ENCODE results near the gene CR1. TPM values are rescaled to one million over a fixed set of nuclear protein-coding genes. Genes with fewer than 3 reads are reported as not detected.
A peak's percentile ranks its signal among the peaks of the same experiment; 100 is the strongest.
"Not testable (repeated sequence)": the region's sequence is repeated elsewhere in the genome, so short reads cannot be mapped to it uniquely, and the experiment has no call there.

CR1 gene
- polyA plus RNA-seq, 1 donor (not counting 4 experiments of a cell fraction or from before 2014, with no cell fraction given), result 0.09 TPM

- no peak overlapping the region for H2AFZ ChIP-seq (ENCODE audit: control insufficient read depth, low read length)
- H3K9me3 ChIP-seq (ENCODE audit: control insufficient read depth, low read depth, low read length), result no peaks in the 10 kb centered on the region
- H3K36me3 ChIP-seq (ENCODE audit: control insufficient read depth in 2 of 2, extremely low read depth in 1 of 2, insufficient read depth in 2 of 2, low read length in 2 of 2), result no peaks in the 10 kb centered on the region
- DNase-seq (ENCODE audit: low read depth, low spot score), result no peak
- no peak overlapping the region for H3K4me3 ChIP-seq (ENCODE audit: control insufficient read depth in 2 of 3, extremely low read depth in 1 of 3, insufficient read depth in 2 of 3, low read depth in 1 of 3, low read length in 3 of 3)
- no peak for TF ChIP-seq EZH2 (IDR thresholded peaks at IDR 0.05; ENCODE audit: low read length)
- TF ChIP-seq, protein P1, sequence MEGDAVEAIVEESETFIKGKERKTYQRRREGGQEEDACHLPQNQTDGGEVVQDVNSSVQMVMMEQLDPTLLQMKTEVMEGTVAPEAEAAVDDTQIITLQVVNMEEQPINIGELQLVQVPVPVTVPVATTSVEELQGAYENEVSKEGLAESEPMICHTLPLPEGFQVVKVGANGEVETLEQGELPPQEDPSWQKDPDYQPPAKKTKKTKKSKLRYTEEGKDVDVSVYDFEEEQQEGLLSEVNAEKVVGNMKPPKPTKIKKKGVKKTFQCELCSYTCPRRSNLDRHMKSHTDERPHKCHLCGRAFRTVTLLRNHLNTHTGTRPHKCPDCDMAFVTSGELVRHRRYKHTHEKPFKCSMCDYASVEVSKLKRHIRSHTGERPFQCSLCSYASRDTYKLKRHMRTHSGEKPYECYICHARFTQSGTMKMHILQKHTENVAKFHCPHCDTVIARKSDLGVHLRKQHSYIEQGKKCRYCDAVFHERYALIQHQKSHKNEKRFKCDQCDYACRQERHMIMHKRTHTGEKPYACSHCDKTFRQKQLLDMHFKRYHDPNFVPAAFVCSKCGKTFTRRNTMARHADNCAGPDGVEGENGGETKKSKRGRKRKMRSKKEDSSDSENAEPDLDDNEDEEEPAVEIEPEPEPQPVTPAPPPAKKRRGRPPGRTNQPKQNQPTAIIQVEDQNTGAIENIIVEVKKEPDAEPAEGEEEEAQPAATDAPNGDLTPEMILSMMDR (optimal IDR thresholded peaks at IDR 0.05 in 1 of 3, IDR thresholded peaks at IDR 0.05 in 1 of 3, conservative IDR thresholded peaks at IDR 0.05 in 1 of 3; ENCODE audit: extremely low read depth in 1 of 3, insufficient read depth in 2 of 3, low read length in 3 of 3), result peak; percentile 31 to 78 (median 74)
- dilution Hi-C loops (cut with MboI; ENCODE audit: extremely low pct_ligation_motif_present, low sequenced_read_pairs), result no loop called here
- no peaks in the 10 kb centered on the region for H3K9me1 ChIP-seq (ENCODE audit: control insufficient read depth, extremely low read depth, insufficient read depth, low read length)
- no peak overlapping the region for H3K4me2 ChIP-seq (ENCODE audit: control insufficient read depth, extremely low read depth, insufficient read depth, low read depth, low read length)
- H3K27me3 ChIP-seq (ENCODE audit: control insufficient read depth, extremely low read depth, insufficient read depth, low read length), result no peaks in the 10 kb centered on the region
- H3K79me2 ChIP-seq (ENCODE audit: control insufficient read depth, insufficient read depth, low read length), result no peaks in the 10 kb centered on the region
- no peak overlapping the region for H3K27ac ChIP-seq (ENCODE audit: control insufficient read depth, insufficient read depth, low read length)
- H3K9ac ChIP-seq (ENCODE audit: control insufficient read depth, extremely low read depth, insufficient read depth, low read length), result no peak overlapping the region
- peak; percentile 80 for FAIRE-seq
- H3K4me1 ChIP-seq (ENCODE audit: control insufficient read depth, extremely low read depth, insufficient read depth, low read length), result no peaks in the 10 kb centered on the region
- no peaks in the 10 kb centered on the region for H4K20me1 ChIP-seq (ENCODE audit: control insufficient read depth, extremely low read depth, insufficient read depth, low read length)
Observed at GRCh38 chr1:207619871-207620542, 124.0 kb downstream of the CR1 start.

GRCh38 chr1:207620543-207620893 lies 124.6 kb downstream of the CR1 start:
- Histone ChIP-seq H3K4me3 (ENCODE audit: control insufficient read depth in 2 of 3, extremely low read depth in 1 of 3, insufficient read depth in 2 of 3, low read depth in 1 of 3, low read length in 3 of 3) (no peak overlapping the region), H3K27me3 (ENCODE audit: control insufficient read depth, extremely low read depth, insufficient read depth, low read length) (no peaks in the 10 kb centered on the region), H3K36me3 (ENCODE audit: control insufficient read depth in 2 of 2, extremely low read depth in 1 of 2, insufficient read depth in 2 of 2, low read length in 2 of 2) (no peaks in the 10 kb centered on the region), H3K4me1 (ENCODE audit: control insufficient read depth, extremely low read depth, insufficient read depth, low read length) (no peaks in the 10 kb centered on the region), H3K9me1 (ENCODE audit: control insufficient read depth, extremely low read depth, insufficient read depth, low read length) (no peaks in the 10 kb centered on the region), H3K9me3 (ENCODE audit: control insufficient read depth, low read depth, low read length) (no peaks in the 10 kb centered on the region), H3K27ac (ENCODE audit: control insufficient read depth, insufficient read depth, low read length) (no peak overlapping the region), H3K4me2 (ENCODE audit: control insufficient read depth, extremely low read depth, insufficient read depth, low read depth, low read length) (no peak overlapping the region), H3K79me2 (ENCODE audit: control insufficient read depth, insufficient read depth, low read length) (no peaks in the 10 kb centered on the region), H4K20me1 (ENCODE audit: control insufficient read depth, extremely low read depth, insufficient read depth, low read length) (no peaks in the 10 kb centered on the region), H3K9ac (ENCODE audit: control insufficient read depth, extremely low read depth, insufficient read depth, low read length) (no peak overlapping the region), H2AFZ (ENCODE audit: control insufficient read depth, low read length) (no peak overlapping the region)
- DNase-seq (ENCODE audit: low read depth, low spot score) (no peak), FAIRE-seq (no peak)
- dilution Hi-C loops (cut with MboI; ENCODE audit: extremely low pct_ligation_motif_present, low sequenced_read_pairs), result no loop called here
- no peak for TF ChIP-seq EZH2 (IDR thresholded peaks at IDR 0.05; ENCODE audit: low read length)
- TF ChIP-seq, protein P1 (optimal IDR thresholded peaks at IDR 0.05 in 1 of 3, IDR thresholded peaks at IDR 0.05 in 1 of 3, conservative IDR thresholded peaks at IDR 0.05 in 1 of 3; ENCODE audit: extremely low read depth in 1 of 3, insufficient read depth in 2 of 3, low read length in 3 of 3), result no peak

- H3K27ac ChIP-seq (ENCODE audit: control insufficient read depth, insufficient read depth, low read length); H3K4me1 ChIP-seq (ENCODE audit: control insufficient read depth, extremely low read depth, insufficient read depth, low read length); H3K4me3 ChIP-seq (ENCODE audit: control insufficient read depth in 2 of 3, extremely low read depth in 1 of 3, insufficient read depth in 2 of 3, low read depth in 1 of 3, low read length in 3 of 3); H3K9ac ChIP-seq (ENCODE audit: control insufficient read depth, extremely low read depth, insufficient read depth, low read length); DNase-seq (ENCODE audit: low read depth, low spot score); H3K4me2 ChIP-seq (ENCODE audit: control insufficient read depth, extremely low read depth, insufficient read depth, low read depth, low read length); H3K27me3 ChIP-seq (ENCODE audit: control insufficient read depth, extremely low read depth, insufficient read depth, low read length); dilution Hi-C loops (cut with MboI; ENCODE audit: extremely low pct_ligation_motif_present, low sequenced_read_pairs); H3K9me3 ChIP-seq (ENCODE audit: control insufficient read depth, low read depth, low read length); H3K9me1 ChIP-seq (ENCODE audit: control insufficient read depth, extremely low read depth, insufficient read depth, low read length); H3K79me2 ChIP-seq (ENCODE audit: control insufficient read depth, insufficient read depth, low read length); FAIRE-seq; H2AFZ ChIP-seq (ENCODE audit: control insufficient read depth, low read length); H3K36me3 ChIP-seq (ENCODE audit: control insufficient read depth in 2 of 2, extremely low read depth in 1 of 2, insufficient read depth in 2 of 2, low read length in 2 of 2); H4K20me1 ChIP-seq (ENCODE audit: control insufficient read depth, extremely low read depth, insufficient read depth, low read length): not testable (repeated sequence)
Observed at GRCh38 chr1:207625504-207626071, 129.6 kb downstream of the CR1 start.

Data from keratinocyte (primary cell).